HG03442 (cell line): Measurements from ENCODE around the gene RPS6KA2.

ENCODE experiments used
- ATAC-seq: cut with Tn5 transposase; IDR thresholded peaks from one replicate; pipeline ENCODE4 v1.9.1; 2021; ENCODE audit warnings: mild to moderate bottlenecking, moderate library complexity; ENCODE audit not compliant: unreplicated experiment

The RPS6KA2 gene

GRCh38 chr6:166436195-166437139, 190.6 kb downstream of the RPS6KA2 start:
- ATAC-seq = no peak

DNA sequence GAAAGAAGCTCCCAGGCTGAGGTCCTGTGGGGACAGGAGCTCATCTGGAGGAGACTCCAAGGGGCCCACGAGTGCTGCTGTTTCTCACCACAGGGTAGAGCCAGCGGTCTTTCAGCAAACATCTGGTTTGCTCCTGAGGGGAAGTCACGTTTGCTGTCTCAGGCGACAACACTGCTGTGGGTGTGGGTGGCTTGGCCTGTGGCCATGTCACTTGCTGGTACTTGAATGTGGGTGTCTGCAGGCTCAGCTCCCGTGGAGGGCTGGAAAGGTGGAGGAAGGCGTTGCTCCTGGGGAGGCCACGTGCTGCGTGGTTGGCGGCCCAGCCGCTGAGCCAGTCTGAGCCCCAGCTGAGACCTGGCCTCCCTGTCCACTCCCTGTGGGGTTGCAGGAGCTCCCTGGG, 191.5 kb downstream of the RPS6KA2 start:
- no peak for ATAC-seq

DNA sequence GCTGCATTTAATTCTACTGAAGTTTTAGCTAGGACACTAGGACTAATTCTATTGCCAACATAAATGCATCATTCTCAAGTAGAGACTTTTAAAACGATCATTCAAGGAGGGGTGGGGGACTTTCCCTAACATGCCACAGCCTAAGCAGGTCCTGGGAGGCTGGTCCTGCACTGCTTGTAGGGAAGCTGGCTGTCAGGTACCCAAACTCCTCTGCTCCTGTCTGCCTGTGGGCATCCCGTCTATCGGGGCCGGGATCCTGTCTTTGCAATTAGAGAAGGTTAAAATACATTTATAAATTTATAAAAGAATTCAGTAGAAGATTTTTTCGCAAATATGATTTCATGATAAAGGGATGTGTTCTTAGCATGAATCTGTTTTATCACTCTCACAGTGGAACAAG, 192.7 kb downstream of the RPS6KA2 start:
- ATAC-seq = no peak

- ATAC-seq = no peak
Measured at GRCh38 chr6:166433096-166433495, 194.0 kb downstream of the RPS6KA2 start.

- ATAC-seq = no peak
Measured at GRCh38 chr6:166430269-166430668, 196.8 kb downstream of the RPS6KA2 start.

DNA sequence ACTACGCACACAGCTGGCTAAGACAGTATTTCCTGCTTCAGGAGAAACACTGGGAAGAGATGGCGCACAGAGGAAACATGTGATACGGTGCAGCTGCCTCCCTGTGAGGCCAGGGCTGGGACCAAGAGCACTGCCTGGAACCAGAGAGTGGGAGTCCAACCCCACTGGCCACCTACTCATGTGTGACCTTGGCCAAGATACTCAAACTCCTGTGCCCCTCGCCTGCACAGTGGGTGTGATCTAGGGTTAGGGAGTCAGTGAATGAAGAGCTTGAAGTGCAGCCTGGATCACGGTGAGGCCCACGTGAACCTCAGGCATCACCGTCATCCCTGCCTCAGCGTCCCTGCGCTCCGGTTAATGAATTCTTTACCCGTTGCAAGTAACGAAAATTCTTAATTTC, 202.6 kb downstream of the RPS6KA2 start:
- no peak for ATAC-seq

GRCh38 chr6:166423781-166424180, 203.3 kb downstream of the RPS6KA2 start:
- ATAC-seq = no peak

DNA sequence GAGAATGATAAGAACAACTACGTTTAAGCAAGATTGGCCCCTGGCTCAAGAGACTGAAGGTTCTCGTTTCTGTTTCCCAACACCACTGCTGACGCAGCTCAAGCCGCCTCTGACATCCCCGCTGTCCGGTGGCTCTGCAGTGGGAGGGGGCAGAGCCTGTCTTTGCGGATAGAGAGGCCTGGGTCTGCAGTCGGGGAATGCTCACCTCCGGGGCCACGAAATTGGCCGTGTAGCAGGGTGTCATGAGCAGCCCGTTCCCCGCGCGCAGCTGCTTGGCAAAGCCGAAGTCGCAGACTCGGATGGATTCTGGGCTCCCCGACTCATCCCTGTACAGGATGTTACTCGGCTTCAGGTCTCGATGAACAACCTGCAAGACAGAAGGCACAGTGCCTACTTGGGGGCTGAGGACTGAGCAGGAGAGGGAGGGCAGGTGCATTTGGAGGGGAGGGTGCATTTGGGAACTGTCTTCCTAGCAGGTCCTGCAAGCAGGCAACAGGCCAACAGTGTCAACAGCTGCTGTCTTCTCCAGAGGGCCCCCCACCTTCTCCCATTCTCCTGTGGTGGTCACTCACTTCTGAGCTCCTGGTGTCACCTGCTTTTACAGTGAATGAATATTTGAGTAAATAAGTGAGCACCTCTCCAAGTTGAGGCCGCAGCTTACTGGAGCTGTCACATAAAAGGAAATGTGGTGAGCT, 203.9 kb downstream of the RPS6KA2 start:
- ATAC-seq = no peak

DNA sequence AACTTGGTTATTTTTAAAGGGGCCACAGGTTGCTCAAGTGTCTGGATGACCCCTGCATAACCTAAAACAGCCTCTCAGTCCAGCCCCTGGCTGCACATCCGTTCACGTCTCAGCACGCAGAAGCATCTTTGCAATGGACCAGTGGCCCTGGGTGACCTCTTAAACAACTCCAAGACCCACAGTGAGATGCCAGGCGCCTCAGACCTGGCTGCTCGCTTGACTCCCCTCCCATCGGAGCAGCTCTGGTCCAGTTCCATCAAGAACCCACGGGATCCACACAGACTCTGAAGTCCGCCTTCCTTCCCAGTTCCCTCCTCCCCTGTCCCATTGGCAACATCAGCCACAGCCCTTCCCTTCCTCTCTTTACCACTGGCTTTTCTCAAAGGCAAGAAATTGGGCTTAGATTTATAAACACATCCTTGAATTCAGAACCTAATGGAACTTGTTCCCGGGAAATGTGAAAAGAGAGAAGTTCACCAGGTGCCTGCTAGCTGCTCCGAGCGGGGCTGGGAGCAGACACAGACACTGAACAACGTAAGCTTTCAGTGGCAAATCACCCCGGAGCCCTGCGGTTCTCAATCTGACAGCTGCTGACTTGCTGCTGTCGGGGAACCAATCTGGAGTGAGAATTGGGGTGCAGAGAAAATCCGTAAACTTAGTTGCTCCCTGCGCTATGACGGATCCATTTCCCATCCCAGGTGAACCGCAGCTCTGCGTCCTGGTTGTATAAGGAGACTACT, 204.7 kb downstream of the RPS6KA2 start:
- no peak for ATAC-seq

- ATAC-seq = no peak
Measured at GRCh38 chr6:166420351-166420750, 206.7 kb downstream of the RPS6KA2 start.

- ATAC-seq = peak; percentile 7
Measured at GRCh38 chr6:166419717-166420116, 207.3 kb downstream of the RPS6KA2 start.

- ATAC-seq = peak; percentile 96
Measured at GRCh38 chr6:166419286-166419685, 207.8 kb downstream of the RPS6KA2 start.

GRCh38 chr6:166418691-166419143, 208.3 kb downstream of the RPS6KA2 start:
- ATAC-seq = no peak

DNA sequence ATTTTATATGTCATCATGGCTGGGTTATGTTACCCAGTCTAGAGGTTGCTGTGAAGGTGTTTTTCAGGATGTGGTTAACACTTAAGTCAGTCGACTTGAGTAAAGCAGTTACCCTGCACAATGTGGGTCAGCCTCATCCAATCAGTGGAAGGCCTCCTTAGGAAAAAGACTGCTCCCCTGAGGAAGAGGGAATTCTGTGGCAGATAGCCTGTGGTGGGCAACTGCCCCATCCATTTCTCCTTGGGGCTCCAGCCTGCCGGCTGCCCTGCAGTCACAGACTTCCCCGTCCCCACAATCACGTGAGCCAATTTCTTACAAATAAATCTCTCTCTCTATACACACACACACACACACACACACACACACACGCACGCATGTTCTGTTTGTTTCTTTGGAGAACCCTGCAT, 209.8 kb downstream of the RPS6KA2 start:
- ATAC-seq = peak; percentile 46

- no peak for ATAC-seq
Measured at GRCh38 chr6:166415833-166416347, 211.2 kb downstream of the RPS6KA2 start.

GRCh38 chr6:166415306-166415705, 211.7 kb downstream of the RPS6KA2 start:
- ATAC-seq = no peak

DNA sequence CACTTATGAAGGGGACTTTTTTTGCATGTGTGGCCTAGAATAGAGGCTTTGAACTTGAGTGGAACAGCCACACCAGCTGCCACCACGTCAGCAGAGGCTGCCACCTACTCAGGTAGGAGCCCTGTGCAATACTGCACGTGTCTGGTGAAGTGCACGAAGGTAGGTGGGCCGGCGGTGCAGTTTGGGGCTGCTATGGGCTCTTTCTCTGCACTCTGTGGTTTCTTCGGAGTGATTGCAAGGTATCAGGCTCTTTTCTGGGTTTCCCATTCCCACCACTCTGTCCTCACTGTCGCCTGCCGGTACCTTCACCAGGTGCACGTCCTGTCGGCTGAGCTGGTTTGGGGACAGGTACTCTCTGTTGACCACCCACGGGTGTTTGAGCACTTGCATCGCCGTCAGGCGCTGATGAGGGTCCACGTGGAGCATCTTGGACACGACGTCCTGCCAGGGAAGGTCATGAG, 213.5 kb downstream of the RPS6KA2 start:
- no peak for ATAC-seq

DNA sequence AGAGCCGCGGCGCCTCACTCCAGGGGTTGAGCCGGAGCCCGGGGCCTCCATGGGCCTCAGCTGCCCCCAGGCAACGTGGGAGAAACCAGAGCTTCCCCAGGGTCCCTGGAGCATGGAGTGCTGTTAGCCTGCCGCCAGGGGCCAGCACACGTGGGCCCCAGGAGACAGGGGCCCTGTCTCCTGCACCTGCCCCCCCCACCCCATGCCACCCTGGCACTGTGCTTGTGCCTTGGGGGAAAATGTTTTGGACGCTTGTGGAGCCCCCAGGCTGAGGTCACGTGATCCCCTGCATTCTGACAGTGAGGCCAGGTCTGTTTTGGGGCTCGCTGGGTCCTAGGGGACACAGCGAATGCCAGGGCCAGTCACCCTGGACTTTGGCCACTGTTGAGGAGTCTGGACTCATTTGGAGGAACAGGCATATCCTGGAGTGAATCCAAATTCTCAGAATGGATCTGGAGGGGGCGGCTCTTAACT, 214.1 kb downstream of the RPS6KA2 start:
- no peak for ATAC-seq

GRCh38 chr6:166412156-166412910, 214.7 kb downstream of the RPS6KA2 start:
- ATAC-seq = no peak

DNA sequence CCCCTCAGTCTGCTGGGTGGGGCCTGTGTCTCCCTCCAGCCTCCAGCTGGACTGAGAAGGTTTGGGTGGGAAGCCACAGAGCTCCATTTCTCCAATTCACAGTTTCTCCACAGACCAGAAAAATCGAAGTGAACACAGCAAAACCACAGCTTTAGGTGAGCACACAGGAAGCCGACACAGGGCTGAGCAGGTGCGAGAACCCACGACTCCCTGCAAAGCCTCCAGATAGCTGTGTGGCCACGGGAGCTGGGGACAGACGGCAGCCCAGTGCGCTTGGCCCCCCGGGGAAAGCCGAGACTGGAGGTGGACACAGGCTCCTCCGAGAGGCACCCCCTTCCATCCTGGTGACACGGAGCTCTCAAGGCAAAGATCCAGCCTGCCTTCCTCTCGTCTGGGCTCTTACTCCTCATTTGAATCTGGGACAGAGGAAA, 215.3 kb downstream of the RPS6KA2 start:
- no peak for ATAC-seq
